Duodenal mucosa (tissue), 2 donors: ENCODE results near the gene MAVS.

Experiments
- H3K27ac ChIP-seq: one replicate; pipeline ENCODE4 v1.7.0; 2013; ENCODE audit warnings: low read depth, low read length
- H3K27me3 ChIP-seq, 2 donors: one replicate each; pipeline ENCODE4 v1.7.0; 2013; ENCODE audit warnings: low read length in 2 of 2, control low read depth in 1 of 2; ENCODE audit not compliant: insufficient read depth in 2 of 2, control insufficient read depth in 1 of 2
- H3K36me3 ChIP-seq, 2 donors: one replicate each; pipeline ENCODE4 v1.7.0; 2013; ENCODE audit warnings: low read length in 2 of 2, control low read depth in 1 of 2; ENCODE audit not compliant: insufficient read depth in 2 of 2, control insufficient read depth in 1 of 2
- H3K4me1 ChIP-seq, 2 donors: one replicate each; pipeline ENCODE4 v1.7.0; 2013; ENCODE audit warnings: low read length in 2 of 2, control low read depth in 1 of 2; ENCODE audit not compliant: insufficient read depth in 2 of 2, control insufficient read depth in 1 of 2
- H3K4me3 ChIP-seq, 2 donors: one replicate each; pipeline ENCODE4 v1.7.0; 2013; ENCODE audit warnings: low read length in 2 of 2, low read depth in 1 of 2
- H3K9ac ChIP-seq, 2 donors: one replicate each; pipeline ENCODE4 v1.7.0; 2013; ENCODE audit warnings: low read length in 2 of 2, low read depth in 1 of 2
- H3K9me3 ChIP-seq, 2 donors: one replicate each; pipeline ENCODE4 v1.7.0; 2013; ENCODE audit warnings: low read length in 2 of 2, control low read depth in 1 of 2; ENCODE audit not compliant: control insufficient read depth in 1 of 2

Gene MAVS

DNA sequence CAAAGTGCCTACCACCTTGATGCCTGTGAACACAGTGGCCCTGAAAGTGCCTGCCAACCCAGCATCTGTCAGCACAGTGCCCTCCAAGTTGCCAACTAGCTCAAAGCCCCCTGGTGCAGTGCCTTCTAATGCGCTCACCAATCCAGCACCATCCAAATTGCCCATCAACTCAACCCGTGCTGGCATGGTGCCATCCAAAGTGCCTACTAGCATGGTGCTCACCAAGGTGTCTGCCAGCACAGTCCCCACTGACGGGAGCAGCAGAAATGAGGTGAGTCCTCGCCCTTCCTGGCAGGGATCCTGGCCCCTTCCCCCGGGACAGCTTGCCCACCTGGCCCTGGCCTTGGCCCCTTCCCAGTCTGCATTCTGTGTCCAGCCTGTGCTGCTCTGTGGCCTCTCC is 17.9 kb downstream of the MAVS start:
- no peaks in the 10 kb centered on the region for H3K27me3 ChIP-seq
- H3K4me3 ChIP-seq = no peak overlapping the region
- no peaks in the 10 kb centered on the region for H3K9me3 ChIP-seq
- no peak overlapping the region for H3K9ac ChIP-seq
- peaks cover 53 to 72% of the 10 kb centered on the region in 2 donors for H3K36me3 ChIP-seq
- no peak overlapping the region for H3K27ac ChIP-seq
- no peaks in the 10 kb centered on the region for H3K4me1 ChIP-seq

DNA sequence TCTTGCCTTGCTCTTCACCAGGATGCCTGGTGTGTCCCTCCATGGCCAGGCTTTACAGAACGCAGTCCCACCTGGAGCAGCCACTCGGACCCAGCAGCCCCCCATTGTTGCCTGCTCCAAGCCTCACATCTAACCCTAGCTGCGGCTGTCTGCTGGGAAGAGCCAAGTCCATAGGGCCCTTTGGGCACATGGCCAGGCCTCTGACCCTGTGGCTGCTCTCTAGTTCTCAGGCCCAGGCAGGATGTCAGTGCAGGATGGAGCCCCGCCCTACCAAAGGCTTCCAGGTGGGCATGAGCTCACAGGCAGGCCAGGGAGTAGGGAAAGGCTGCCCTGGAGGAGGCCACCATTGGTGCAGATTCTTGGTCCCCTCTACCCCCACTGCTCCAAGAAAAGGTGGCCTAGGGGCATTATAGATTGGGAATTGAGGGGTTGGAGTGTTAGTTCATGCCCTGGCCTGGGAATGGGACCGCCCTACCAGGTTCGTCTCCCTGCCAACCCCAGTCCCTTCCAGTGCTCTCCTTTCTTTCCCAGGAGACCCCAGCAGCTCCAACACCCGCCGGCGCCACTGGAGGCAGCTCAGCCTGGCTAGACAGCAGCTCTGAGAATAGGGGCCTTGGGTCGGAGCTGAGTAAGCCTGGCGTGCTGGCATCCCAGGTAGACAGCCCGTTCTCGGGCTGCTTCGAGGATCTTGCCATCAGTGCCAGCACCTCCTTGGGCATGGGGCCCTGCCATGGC is 18.7 kb downstream of the MAVS start:
- H3K36me3 ChIP-seq = peaks cover 53 to 71% of the 10 kb centered on the region in 2 donors
- no peaks in the 10 kb centered on the region for H3K27me3 ChIP-seq

DNA sequence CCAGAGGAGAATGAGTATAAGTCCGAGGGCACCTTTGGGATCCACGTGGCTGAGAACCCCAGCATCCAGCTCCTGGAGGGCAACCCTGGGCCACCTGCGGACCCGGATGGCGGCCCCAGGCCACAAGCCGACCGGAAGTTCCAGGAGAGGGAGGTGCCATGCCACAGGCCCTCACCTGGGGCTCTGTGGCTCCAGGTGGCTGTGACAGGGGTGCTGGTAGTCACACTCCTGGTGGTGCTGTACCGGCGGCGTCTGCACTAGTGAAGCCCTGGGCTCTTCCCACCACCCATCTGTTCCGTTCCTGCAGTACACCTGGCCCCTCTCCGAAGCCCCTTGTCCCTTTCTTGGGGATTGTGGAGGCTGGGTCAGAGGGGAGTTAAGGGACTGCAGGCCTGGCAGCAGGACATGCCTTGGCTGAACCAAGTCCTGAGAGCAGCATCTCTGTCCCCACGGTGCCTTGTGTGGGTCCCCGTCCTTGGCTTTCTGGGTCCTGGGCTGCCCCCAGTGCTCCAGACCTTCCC is 19.3 kb downstream of the MAVS start:
- Histone ChIP-seq H3K36me3 (peaks cover 53 to 71% of the 10 kb centered on the region in 2 donors), H3K9me3 (no peaks in the 10 kb centered on the region), H3K4me3 (no peak overlapping the region), H3K27ac (no peak overlapping the region), H3K9ac (no peak overlapping the region), H3K4me1 (peaks cover 3 to 7% of the 10 kb centered on the region in 2 donors), H3K27me3 (no peaks in the 10 kb centered on the region)

More for the DNA sequence above, 18.7 kb downstream of the MAVS start:
- Histone ChIP-seq H3K4me1 (peaks cover 3 to 7% of the 10 kb centered on the region in 2 donors), H3K27ac (no peak overlapping the region), H3K9me3 (no peaks in the 10 kb centered on the region), H3K4me3 (no peak overlapping the region), H3K9ac (no peak overlapping the region)

DNA sequence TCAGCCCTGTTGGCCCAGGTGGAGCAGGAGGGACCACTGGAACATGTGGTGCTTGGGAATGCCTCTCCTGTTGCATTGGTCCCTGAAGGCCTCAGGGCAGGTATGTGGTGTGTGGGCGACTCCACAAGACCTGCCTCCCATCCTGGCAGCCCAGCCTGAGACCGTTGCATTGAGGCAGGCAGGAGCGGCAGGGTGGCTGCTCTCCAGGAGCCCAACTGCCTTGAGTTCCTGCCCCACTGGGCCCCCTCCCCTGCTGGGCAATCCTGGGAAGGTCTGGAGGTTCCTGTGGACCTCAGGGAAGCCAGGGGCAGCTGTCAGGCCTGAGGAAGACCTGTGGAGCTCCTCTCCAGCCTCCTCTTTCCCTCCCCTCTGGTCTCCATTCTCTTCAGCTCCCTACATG is 19.8 kb downstream of the MAVS start:
- H3K36me3 ChIP-seq = peaks cover 49 to 71% of the 10 kb centered on the region in 2 donors
- H3K9ac ChIP-seq = no peak overlapping the region

DNA sequence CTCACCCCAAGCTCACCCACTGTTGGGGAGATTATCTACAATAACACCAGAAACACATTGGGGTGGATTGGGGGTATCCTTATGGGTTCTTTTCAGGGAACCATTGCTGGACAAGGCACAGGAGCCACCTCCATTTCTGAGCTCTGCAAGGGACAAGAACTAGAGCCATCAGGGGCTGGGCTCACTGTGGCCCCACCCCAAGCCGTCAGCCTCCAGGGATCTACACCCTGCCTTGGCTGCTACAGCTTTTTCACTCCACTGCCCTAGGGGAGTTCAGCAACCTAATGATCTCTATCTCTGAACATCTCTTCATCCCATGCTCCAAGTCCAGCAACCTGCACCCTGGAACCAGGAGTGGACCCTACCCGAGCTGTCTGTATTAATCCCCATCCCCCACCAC is 21.2 kb downstream of the MAVS start:
- peaks cover 43 to 70% of the 10 kb centered on the region in 2 donors for H3K36me3 ChIP-seq
- no peak overlapping the region for H3K4me3 ChIP-seq
- no peak overlapping the region for H3K27ac ChIP-seq
- H3K9ac ChIP-seq = no peak overlapping the region
- H3K27me3 ChIP-seq = no peaks in the 10 kb centered on the region
- no peaks in the 10 kb centered on the region for H3K9me3 ChIP-seq
- H3K4me1 ChIP-seq = peaks cover 3 to 7% of the 10 kb centered on the region in 2 donors

More for the DNA sequence above, 19.8 kb downstream of the MAVS start:
- Histone ChIP-seq H3K4me3 (no peak overlapping the region), H3K9me3 (no peaks in the 10 kb centered on the region), H3K27me3 (no peaks in the 10 kb centered on the region), H3K4me1 (peaks cover 3 to 7% of the 10 kb centered on the region in 2 donors), H3K27ac (no peak overlapping the region)

GRCh38 chr20:3869839-3870634 is 23.4 kb downstream of the MAVS start:
- H3K27ac ChIP-seq = no peak overlapping the region
- H3K27me3 ChIP-seq = no peaks in the 10 kb centered on the region
- no peak overlapping the region for H3K9ac ChIP-seq
- H3K4me1 ChIP-seq = peaks cover 3 to 7% of the 10 kb centered on the region in 2 donors
- peaks cover 32 to 67% of the 10 kb centered on the region in 2 donors for H3K36me3 ChIP-seq
- no peak overlapping the region for H3K4me3 ChIP-seq
- H3K9me3 ChIP-seq = no peaks in the 10 kb centered on the region

DNA sequence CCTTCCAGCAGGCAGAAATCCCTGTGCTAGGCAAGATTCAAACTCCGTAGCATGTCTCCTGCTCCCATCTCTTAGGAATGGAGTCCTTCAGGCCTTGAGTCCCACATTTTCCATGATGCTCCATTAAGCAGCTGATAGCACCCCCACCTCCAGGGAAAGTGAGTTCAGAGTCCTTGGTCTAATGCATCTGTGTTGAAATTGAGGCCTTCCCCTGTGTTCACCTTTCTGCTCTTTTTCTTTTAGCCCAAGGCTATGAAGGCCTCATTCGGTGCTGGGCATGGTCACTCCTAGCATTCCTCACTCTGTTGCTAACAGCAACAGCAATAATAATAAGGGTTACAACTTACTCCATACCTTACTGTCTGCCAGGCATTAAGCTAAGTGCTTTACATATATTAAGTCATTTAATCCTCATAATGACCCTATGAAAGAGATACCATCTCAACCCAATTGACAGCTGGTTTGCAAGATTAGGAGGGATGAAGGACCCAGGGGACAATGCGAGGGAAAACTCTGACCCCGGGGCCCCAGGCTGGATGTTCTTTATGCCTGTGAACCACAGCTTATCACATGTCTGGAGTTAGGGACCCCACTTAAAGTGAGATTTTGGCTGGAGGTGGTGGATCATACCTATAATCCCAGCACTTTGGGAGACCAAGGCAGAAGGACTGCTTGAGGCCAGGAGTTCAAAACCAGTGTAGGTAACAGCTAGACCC is 25.1 kb downstream of the MAVS start:
- Histone ChIP-seq H3K36me3 (peaks cover 24 to 56% of the 10 kb centered on the region in 2 donors), H3K27me3 (no peaks in the 10 kb centered on the region), H3K9me3 (no peaks in the 10 kb centered on the region), H3K9ac (no peak overlapping the region), H3K27ac (no peak overlapping the region), H3K4me1 (peaks cover 3 to 7% of the 10 kb centered on the region in 2 donors), H3K4me3 (no peak overlapping the region)

DNA sequence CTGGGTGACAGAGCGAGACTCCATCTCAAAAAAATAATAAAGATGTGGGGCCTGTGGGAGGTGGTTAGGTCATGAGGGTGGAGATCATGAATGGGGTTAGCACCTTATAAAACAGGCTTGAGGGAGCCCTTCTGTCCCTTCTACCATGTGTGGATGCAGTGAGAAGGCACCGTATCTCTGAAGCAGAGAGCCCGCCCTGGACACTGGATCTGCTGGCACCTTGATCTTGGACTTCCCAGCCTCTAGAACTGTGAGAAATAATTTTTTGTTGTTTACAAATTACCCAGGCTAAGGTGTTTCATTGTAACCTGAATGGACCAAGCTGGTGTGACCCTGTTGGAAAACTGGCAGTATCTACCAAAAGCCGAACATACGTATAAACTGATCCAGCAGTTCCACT is 26.9 kb downstream of the MAVS start:
- peaks cover 17 to 43% of the 10 kb centered on the region in 2 donors for H3K36me3 ChIP-seq

DNA sequence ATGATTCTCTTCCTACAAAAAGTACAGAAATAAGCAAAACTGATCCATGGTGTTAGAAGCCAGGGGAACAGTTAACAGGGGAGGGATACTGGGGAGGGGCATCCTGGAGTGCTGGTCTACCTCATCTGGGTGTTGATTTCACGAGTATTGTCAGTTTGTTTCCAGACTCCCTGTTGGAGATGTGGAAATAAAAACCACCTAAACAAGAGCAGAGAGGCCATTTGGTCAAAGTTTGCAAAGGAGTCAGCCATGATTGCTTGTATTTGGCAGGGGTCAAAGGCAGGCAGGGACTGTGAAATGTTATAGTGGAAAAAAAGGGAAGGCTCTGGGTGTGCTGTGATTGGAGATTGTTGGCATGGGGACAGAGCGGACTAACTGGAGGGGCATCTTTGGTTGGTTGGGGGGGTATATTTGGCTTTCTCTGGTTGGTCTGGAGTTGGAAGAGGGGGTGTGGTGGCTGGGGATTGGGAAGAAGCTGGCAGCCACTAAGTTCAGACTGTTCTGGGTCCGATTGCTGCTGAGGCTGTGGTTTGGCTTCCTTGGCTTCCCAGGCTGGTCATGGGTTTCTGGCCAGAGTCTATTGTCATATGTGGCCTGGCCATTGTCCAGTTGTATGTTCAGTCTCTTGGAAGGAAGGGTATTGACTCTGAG is 27.7 kb downstream of the MAVS start:
- H3K4me3 ChIP-seq = no peak overlapping the region
- no peaks in the 10 kb centered on the region for H3K9me3 ChIP-seq
- H3K4me1 ChIP-seq = peaks cover 3 to 7% of the 10 kb centered on the region in 2 donors
- H3K27me3 ChIP-seq = no peaks in the 10 kb centered on the region
- H3K9ac ChIP-seq = no peak overlapping the region
- peaks cover 17 to 43% of the 10 kb centered on the region in 2 donors for H3K36me3 ChIP-seq
- H3K27ac ChIP-seq = no peak overlapping the region

More for the DNA sequence above, 26.9 kb downstream of the MAVS start:
- Histone ChIP-seq H3K4me3 (no peak overlapping the region), H3K9ac (no peak overlapping the region), H3K4me1 (peaks cover 3 to 7% of the 10 kb centered on the region in 2 donors), H3K27ac (no peak overlapping the region), H3K9me3 (no peaks in the 10 kb centered on the region), H3K27me3 (no peaks in the 10 kb centered on the region)
